Measurements from ENCODE around the gene ITSN1.
"Not testable (repeated sequence)": the region's sequence is repeated elsewhere in the genome, so short reads cannot be mapped to it uniquely, and the experiment has no call there.

The ITSN1 gene

DNA sequence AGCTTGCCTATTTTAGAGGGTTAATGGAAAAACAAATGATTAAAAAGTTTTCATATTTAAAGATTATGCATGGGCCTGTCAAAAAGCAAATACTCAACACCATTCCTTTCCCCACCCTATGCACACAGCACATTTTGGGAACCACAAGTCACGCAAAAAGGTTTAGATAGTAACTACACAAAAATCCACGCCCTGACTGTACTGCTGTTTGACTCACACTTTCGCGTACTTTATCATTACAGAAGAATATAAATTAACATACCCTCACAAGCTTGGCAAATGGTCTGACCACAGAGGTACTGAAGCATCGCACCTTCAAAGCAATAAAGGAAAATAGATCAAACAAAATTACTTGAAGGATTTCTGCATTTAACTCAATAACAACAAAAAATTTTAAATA, 271.9 kb downstream of the ITSN1 start:
- no peak for FAIRE-seq
- DNase-seq (ENCODE audit: insufficient read length, low spot score) = no peak

DNA sequence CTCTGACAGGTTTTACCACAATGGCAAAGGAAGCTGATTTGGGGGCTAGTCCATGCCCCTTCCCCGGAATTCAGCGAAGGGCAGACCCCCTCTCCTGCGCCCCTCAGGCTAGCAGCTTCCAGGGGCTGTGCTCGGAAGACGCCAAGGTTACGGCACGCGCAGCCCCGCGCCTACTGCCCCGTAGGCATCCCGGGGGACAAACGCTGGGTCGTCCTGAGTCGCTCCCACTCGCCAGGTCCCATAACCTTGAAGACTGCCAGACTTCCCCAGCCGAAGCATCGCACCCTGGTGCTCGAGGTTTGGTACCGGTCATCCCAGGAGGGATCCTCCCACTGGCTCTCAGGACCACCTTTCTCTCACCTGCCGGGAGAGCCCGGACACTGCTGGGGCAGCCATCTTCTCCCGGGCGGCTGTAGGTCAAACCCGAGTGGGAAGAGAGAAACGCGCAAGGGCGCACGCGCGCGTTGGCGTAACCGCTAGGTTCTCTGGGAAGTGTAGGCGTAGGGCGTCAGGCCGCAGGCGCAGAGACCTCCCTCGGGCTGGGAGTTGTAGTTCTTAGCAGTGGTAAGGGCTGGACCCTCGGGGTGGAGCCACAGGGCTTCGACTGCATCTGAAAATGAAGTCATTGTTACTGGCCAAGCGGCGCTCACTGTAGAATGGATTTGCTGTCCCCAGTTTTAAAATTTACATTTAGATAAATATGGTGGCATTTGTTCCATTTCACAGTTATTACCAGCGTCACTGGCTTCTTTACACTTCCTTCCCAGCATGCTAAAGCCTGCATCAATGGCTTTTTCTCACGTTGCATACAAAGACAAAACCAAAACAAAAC, 273.3 kb downstream of the ITSN1 start, which contains the start of gene ATP5PO:
Gene ATP5PO, minus strand, starts transcription at position 437 of the 832 bp plus-strand sequence. Its CDS starts 41 bp downstream, at position 396.
- DNase-seq (ENCODE audit: insufficient read length, low spot score) (peak; percentile 97), FAIRE-seq (peak; percentile 91)

DNA sequence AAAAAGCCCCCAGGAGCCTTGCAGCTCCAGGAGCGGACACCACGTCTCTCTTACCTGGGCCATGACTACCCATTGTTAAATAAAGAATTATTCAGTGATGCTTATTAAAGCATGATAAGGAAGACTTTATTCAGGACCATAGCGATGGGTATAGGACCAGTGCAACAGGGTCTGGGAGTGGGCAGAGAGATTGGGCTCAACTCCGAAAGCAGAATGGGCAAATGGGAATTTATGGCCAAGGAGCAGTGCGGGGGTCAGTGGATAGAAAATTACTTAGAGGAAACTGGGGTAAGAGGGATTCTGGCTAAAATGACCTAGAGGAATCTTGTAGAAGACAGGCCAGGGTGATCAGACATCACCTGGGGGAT, 273.9 kb downstream of the ITSN1 start:
- no peak for FAIRE-seq
- DNase-seq (ENCODE audit: insufficient read length, low spot score) = no peak

DNA sequence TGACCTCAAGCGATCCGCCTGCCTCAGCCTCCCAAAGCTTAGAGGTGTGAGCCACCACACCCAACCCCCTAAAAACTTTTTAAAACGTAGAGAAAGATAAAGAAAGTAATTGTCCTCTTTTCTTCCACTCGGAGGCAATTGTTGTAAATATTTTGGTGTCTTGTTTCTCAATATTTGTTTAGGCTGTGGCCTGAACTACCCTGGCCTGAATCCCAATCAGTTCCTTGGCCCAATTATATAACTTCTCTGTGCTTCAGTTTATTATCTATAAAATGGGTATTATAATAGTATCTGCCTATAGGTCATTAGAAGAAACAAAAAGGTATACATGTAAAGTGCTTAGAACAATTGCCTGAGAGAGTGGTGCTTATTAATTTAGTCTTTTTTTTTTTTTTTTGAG, 275.1 kb downstream of the ITSN1 start:
- DNase-seq (ENCODE audit: insufficient read length, low spot score) (no peak), FAIRE-seq (no peak)

DNA sequence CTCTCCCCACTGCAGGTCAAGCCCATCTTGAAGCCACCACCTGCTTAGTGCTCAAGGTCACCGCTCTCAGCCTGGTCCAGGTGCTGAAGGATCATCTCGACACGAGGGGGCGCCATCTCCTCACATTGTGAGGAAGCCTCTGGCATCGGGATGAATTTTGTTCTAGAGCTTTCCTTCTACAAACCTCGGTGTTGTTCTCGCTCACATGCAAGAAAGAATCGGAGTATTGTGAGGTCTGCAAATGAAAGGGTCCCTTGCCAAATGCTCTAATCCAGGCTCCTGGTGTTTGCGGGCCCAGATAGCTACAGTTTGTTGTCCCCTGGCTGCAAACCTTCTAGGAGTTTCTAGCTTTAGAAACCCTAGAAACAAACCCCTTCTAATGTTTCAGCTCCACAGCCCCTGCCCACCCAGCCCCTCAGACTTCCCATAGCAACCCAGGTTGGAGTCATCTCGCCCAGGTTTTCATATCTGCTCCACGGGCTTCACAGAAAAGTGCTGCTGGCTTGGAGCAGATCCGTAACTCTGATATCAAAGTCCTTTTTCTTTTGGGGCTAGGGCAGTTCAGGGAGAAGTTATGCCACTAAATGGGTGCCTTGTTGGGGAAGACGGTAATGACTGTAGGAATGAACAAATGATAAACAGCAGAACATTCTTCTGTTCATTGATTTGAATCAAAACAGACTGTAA, 281.9 kb downstream of the ITSN1 start:
- FAIRE-seq = peak; percentile 71
- DNase-seq (ENCODE audit: insufficient read length, low spot score) = peak; percentile 74

DNA sequence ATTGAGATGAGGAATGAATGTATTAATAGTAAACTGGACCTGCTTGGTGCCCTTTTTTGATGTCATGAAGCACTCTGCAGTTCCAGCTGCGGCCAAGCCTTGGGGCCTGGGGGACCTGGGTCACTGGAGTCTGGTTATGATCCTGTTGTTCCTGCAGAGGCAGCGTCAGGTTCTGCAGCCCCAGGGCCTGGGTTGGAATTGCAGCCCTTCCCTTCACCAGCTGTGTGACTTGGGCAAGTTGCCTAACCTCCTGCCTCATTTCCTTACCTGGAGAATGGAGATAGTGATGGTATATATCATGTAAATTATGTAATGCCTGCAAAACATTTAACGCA, 282.4 kb downstream of the ITSN1 start:
- DNase-seq (ENCODE audit: insufficient read length, low spot score) (no peak), FAIRE-seq (no peak)

DNA sequence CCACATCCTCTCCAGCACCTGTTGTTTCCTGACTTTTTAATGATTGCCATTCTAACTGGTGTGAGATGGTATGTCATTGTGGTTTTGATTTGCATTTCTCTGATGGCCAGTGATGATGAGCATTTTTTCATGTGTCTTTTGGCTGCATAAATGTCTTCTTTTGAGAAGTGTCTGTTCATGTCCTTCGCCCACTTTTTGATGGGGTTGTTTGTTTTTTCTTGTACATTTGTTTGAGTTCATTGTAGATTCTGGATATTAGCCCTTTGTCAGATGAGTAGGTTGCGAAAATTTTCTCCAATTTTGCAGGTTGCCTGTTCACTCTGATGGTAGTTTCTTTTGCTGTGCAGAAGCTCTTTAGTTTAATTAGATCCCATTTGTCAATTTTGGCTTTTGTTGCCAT, 283.9 kb downstream of the ITSN1 start:
- DNase-seq (ENCODE audit: insufficient read length, low spot score); FAIRE-seq: not testable (repeated sequence)

DNA sequence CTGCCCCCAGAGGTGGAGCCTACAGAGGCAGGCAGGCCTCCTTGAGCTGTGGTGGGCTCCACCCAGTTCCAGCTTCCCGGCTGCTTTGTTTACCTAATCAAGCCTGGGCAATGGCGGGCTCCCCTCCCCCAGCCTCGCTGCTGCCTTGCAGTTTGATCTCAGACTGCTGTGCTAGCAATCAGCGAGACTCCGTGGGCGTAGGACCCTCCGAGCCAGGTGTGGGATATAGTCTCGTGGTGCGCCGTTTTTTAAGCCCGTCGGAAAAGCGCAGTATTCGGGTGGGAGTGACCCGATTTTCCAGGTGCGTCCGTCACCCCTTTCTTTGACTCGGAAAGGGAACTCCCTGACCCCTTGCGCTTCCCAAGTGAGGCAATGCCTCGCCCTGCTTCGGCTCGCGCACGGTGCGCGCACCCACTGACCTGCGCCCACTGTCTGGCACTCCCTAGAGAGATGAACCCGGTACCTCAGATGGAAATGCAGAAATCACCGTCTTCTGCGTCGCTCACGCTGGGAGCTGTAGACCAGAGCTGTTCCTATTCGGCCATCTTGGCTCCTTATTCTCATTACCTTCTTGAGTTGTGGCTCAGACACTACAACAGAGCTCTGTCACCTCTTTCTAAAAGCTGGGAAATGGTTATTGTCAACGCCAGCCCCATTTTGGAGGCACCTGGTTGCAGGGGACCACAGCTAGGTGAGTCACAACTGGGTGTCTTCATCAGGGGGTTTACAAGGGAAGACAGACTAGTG, 288.9 kb downstream of the ITSN1 start:
- DNase-seq (ENCODE audit: insufficient read length, low spot score); FAIRE-seq: not testable (repeated sequence)

DNA sequence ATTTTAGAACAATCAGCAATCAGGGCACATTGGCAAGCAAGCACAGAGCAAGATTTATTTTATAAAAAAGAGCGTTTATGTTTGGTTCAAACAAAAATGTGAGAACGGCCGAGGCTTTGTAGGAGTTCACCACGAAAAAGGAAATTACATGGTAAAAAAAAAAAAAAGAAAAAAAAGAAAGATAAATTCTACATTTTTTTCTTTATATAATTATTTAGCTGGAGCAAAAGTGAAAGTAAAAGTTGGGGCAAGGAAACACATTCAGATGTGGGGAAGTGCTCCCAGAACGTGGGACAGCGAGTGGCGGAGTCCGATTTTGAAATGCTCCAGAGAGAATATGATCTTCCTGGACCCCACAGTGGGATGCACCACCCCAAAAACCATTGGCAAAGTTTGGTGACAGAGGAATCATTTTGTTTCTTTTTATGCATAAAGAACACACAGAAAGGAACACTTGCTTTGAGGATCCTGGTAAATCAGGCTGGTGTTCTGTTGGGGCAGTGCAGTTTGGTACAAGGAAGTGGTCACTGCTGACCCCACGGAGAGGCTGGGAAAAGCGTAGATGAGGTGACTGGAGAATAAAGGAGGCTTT, 289.6 kb downstream of the ITSN1 start:
- no peak for DNase-seq (ENCODE audit: insufficient read length, low spot score)
- no peak for FAIRE-seq

DNA sequence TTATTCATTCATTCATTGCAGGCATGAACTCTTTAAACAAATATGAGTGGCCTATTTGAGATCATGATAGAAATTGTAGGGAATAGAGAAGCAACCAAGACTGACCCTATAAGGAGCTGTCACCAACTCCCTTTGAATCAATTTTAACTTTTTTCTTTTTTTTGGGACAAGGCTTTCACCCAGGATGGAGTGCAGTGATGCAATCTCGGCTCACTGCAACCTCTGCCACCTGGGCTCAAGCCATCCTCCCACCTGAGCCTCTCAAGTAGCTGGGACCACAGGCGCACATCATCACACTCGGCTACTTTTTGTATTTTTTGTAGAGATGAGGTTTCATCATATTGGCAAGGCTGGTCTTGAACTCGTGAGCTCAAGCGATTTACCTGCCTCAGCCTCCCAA, 290.4 kb downstream of the ITSN1 start:
- FAIRE-seq (no peak), DNase-seq (ENCODE audit: insufficient read length, low spot score) (no peak)

DNA sequence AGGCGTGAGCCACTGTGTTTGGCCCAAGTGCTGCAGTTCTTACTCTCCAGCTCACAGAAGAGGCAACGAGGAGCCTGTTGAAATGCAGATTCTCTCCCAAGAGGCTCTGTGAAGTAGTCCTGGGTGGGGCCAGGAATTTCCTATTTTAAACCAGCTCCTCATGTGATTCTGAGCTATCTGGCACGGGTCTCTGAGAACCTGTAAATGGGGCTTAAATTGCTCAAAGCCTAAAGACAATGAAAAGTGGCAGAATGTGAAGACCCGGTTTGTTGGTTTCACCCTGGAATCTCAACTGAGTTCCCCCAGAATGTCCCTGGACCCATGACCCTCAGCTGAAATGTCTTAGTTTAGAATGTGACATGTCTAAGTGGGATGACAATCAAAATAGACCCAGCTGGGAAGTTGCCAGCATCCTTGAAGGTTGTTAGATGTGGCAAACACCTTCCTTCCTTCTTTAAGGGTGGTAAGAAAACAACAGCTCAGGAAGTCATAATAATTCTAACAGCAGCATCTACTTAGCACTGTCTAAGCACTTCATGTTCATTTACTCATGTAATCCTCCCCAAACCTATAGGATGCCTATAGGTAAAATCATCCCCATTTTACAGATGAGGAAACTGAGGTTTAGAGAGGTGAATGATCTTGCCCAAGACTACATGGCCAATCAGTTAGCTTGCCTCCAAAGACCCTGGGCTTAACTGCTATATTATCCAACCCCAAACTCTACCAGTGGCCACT, 294.2 kb downstream of the ITSN1 start:
- FAIRE-seq (no peak), DNase-seq (ENCODE audit: insufficient read length, low spot score) (no peak)

DNA sequence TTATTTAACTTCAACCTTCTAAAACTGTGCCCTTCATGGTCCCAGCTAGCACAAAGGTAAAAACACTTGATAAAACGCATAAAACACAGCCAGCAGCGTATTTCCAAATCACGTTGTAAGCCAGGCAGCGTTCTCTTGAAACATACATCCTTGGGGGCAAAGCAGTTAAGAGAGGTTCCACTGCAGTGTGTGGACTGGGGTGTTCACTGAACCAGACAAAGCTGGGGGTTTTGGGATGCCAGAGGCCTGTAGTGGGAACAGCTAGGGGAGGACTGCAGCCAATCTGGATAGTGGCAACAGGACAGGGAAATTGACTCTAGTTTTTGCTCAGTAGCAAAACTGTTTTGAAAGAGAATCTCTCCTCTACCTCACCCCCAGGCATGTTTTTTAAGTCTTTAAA, 294.8 kb downstream of the ITSN1 start:
- no peak for FAIRE-seq
- DNase-seq (ENCODE audit: insufficient read length, low spot score) = no peak

DNA sequence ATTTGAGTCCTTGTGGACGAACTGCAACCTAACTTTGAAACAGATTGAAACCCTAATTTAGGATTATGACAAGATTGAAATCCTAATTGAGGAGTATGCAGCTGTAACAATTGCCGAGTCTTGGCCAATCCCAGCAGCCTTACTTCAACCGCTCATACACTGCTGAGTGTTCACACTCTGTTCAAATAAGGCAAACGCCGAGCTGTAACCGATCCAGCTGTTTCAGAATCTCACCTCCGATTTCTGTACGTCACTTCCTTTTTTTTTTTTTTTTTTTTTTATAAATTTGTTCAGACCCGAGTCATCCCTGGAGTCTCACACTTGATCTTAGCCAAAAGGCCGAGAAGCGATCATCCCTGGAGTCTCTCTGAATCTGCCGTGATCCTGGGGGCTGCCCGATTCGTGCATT, 295.6 kb downstream of the ITSN1 start:
- no peak for FAIRE-seq
- no peak for DNase-seq (ENCODE audit: insufficient read length, low spot score)

DNA sequence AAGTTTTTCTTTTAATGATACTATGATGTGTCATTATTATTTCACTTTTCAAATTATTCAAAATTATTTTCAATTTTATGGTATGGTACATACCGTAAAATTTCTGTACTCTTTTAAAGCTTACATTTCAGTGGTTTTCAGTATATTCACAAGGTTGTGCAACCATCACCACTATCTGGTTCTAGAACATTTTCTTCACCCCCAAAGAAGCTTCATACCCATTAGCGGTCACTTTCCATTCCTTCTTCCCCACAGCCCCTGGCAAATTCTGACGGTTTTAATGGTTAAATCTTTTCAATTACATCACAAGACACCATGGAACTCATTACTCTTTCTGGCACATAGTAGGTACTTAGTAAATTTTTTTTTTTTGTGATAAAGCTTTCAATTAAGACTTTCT, 296.1 kb downstream of the ITSN1 start:
- FAIRE-seq = no peak

DNA sequence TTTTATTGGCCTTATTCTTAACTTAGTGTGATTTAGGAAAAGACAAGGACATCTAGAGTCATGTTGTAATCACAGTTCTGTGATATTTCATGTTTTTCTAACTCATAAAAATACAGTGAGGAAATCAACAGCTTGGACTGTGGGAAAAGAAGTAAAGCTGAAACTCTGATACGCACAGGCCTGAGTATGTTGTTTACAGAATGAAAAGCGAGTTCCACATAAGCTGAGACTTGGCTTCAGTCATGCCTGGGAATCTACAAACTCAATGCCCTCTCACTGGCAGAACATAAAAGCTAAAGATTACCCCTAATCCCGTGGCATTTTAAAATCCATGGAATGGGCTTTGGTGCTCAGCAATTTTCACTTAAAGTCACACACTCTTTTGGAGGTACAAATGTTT, 296.9 kb downstream of the ITSN1 start:
- DNase-seq (ENCODE audit: insufficient read length, low spot score) (no peak), FAIRE-seq (no peak)

More for the DNA sequence above, 296.1 kb downstream of the ITSN1 start:
- DNase-seq (ENCODE audit: insufficient read length, low spot score) = no peak

DNA sequence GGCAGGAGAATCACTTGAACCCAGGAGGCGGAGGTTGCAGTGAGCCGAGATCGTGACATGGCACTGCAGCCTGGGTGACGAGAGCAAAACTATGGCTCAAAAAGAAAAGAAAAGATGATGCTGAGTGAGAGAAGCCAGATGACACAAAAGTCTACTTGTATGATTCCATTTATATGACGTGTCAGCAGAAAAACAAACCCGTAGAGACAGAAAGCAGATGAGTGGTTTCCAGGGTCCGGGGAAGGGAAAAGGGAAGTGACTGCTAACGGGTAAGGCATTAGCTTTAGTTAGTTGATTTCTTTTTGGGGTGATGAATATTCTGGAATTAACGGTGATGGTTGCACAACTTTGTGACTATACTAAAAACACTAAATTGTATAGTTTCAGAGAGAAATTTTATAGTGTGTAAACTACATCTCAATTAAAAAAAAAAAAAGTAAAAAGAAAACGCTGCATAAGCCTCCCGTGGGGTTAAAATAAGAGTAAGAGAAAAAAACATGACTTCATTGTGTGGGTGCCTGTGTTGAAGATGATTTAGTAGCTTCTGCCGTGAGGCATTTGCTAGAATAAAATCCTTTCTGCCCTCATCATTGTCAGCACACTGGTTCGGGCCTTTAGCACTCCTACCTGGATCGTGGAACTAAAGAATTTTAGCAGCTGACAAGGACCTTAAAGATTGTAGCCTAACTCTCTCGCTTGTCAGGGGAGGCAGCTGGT, 298.0 kb downstream of the ITSN1 start:
- FAIRE-seq (no peak), DNase-seq (ENCODE audit: insufficient read length, low spot score) (no peak)

DNA sequence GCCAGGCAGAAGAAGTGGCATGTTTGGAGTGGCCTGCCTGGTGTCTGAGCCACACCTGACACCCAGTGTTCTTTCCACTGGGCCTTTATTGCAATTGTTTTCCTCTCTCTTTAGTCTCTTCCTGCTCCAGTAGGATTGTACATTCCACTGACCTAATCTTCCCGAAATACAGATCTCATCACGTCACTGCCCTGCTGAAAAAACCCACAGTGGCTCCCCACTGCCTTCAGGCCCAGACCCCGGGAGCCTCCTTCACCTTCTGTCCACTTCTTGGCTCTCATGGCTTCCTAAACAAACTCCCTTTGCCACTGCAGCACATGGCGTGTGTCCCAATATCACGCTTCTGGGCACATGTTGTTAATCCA, 298.6 kb downstream of the ITSN1 start:
- DNase-seq (ENCODE audit: insufficient read length, low spot score) = no peak
- no peak for FAIRE-seq

DNA sequence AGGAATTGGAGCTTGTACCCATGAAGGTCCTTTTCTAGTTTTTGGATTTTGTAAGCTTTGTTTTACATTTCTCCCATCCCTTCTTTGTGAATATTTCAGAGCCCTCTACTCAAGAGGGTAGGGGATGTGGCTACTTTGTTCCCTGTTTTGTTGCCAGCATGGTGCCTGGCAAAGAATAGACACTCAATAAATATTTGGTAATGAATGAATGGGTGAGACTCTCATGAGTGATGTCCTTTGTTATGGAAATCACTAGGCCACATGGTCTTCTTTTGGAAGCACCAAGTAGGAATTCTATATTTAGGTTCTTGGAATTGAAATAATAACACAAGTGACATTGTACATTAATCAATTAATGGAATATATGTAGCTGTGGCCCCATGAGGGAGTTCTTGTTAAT, 300.1 kb downstream of the ITSN1 start:
- DNase-seq (ENCODE audit: insufficient read length, low spot score) (no peak), FAIRE-seq (no peak)

DNA sequence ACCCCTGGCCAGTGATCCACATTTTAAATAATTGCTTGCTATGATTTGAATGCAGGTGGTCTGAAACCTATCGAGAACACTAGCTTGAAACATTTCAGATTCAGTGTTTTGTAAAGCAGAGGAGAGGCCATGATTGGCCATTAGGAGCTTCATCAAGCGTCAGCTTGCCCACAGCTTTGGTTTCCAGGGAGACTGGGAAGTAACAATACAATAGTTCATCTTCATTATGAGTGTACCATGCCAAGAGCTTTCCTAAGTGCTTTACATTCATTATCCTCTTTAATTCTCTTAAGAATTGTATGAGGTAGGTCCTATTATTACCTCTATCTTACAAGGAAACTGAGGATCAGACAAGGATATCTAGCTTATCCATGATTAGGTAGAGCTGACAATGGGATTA, 301.0 kb downstream of the ITSN1 start:
- DNase-seq (ENCODE audit: insufficient read length, low spot score) = no peak
- FAIRE-seq = no peak

DNA sequence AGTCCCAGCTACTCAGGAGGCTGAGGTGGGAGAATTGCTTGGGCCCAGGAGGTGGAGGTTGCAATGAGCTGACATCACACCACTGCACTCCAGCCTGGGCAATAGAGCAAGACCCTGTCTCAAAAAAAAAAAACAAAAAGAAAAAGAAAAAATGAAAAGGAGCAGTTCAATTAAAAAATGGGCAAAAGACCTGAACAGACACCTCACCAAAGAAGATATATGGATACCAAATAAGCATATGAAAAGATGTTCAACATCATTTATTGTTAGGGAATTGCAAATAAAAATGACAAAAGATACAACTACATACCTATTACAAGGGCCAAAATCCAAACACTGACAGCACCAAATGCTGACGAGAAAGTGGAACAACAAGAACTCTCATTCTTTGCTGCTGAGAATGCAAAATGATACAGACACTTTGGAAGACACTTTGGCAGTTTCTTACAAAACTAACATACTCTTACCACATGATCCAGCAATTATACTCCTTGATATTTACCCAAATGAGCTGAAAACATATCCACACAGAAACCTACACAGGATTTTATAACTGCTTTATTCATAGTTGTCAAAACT, 302.0 kb downstream of the ITSN1 start:
- FAIRE-seq = no peak
- no peak for DNase-seq (ENCODE audit: insufficient read length, low spot score)

All from HTR-8/SVneo (cell line).